GM12801 (cell line): Measurements from ENCODE around the gene BTN1A1.

Experiments used
- TF ChIP-seq, protein P1 (sequence below): IDR thresholded peaks from one replicate; pipeline ENCODE4 v1.5.1; 2011; ENCODE audit warnings: control low read depth; ENCODE audit not compliant: insufficient read length; ENCODE audit errors: extremely low read depth

BTN1A1 gene

GRCh38 chr6:26538572-26538902 is 38.4 kb downstream of the BTN1A1 start:
- TF ChIP-seq, protein P1, sequence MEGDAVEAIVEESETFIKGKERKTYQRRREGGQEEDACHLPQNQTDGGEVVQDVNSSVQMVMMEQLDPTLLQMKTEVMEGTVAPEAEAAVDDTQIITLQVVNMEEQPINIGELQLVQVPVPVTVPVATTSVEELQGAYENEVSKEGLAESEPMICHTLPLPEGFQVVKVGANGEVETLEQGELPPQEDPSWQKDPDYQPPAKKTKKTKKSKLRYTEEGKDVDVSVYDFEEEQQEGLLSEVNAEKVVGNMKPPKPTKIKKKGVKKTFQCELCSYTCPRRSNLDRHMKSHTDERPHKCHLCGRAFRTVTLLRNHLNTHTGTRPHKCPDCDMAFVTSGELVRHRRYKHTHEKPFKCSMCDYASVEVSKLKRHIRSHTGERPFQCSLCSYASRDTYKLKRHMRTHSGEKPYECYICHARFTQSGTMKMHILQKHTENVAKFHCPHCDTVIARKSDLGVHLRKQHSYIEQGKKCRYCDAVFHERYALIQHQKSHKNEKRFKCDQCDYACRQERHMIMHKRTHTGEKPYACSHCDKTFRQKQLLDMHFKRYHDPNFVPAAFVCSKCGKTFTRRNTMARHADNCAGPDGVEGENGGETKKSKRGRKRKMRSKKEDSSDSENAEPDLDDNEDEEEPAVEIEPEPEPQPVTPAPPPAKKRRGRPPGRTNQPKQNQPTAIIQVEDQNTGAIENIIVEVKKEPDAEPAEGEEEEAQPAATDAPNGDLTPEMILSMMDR = no peak

DNA sequence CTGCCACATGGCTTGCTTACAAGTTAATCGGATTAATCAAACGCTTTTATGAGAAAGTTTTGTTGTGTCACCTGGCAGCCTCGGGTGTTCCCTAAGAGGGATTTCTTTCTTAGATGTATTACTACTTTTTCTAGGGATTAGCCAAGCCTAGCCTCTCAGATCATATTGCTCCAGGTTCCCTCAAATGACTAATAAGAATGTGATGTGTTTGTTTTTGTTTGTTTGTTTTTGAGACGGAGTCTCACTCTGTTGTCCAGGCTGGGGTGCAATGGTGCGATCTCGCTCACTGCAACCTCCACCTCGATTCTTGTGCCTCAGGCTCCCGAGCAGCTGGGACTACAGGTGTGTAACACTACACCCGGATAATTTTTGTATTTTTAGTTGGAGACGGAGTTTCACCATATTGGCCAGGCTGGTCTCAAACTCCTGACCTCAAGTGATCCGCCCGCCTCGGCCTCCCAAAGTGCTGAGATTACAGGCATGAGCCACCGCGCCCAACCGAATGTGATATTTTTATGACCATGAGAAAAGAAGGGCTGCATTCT is 39.0 kb downstream of the BTN1A1 start:
- TF ChIP-seq, protein P1 = no peak

DNA sequence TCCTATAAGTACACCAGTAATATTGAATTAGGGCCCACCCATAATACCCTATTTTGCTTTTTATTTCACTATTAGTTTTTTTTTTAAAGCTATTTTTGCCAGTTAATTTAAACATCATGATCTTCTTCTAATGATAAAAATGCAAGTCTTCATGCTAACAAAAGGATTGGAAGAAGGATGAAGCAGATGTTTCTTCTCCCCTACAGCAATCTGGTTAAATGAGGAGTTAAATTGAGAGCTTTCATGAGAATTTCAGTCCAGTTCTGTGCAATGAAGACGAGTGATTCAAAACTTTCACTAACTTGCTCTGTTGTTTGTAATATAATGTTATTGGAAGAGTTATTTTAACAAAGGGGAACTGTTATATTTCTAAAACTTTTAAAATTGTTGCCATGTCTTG is 41.5 kb downstream of the BTN1A1 start:
- TF ChIP-seq, protein P1 = no peak

DNA sequence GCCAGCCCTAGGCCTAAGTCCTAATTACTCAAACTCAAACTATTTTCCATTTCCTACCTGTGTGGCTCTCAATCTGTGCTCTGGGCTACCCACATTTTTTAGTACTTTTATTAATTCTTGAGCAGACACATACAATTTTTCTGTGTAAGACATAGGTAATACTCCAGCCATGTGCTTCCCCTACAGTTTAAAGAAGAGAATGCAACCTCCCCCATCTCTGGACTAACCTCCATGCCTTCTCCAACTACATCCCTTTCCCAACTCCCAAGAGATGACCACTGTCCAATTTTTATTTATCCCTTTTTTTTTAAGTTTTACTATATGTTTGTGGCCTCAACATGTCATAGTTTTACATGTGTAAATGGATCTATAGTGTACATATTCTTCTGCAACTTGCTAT is 43.9 kb downstream of the BTN1A1 start:
- TF ChIP-seq, protein P1 = no peak

GRCh38 chr6:26544473-26544872 is 44.4 kb downstream of the BTN1A1 start:
- TF ChIP-seq, protein P1 = no peak

DNA sequence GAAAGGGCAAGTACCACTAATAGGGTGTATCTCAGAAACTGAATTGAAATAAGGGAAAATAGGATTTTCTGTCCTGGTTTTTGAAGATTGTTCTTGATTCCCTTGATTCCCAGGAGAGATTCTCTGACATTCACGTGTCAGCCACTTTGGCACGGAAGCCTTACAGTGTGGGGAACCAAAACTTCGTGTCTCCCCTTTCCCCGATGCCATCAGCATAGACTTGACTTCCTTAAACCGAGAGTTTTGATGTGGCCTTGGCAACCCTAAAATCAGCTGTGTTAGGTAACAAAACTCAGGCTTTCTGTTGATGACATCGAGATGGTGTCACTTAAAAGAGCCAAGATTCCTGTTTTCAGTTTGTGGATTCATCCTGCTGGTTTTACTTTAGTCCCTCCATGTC is 45.5 kb downstream of the BTN1A1 start:
- TF ChIP-seq, protein P1 = no peak

DNA sequence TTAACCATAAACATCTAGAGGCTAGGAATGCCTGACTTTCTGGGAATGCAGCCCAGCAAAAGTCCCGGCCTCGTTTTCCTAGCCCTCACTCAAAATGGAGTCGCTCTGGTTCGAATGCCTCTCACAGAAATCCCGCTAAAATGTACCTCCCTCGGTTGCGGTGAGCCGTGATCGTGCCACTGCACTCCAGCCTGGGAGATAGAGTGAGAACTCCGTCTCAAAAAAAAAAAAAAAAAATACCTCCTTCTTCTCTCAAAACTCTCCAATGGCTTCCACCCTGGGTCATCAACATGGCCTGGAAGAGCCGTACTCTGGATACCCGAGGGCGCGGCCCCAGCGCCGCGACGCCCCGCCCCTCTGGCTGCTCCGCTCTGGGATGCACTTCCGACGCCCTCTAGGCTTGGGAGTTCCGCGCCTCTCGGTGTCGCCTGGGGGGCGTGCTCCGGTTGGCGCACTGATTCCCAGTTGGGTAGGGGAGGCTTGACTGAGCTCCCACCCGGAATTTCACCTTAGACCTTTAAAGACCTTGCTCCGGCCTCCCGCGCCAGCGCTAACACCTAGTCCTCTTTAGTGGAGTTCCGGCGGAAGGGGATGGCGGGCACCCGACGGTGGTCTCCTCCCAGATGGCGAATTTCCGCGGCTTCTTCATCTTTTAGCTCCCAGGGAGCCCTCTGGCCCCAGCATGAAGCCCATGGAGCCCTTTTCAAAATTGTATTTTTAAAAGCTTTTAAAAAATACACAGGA is 50.3 kb downstream of the BTN1A1 start:
- TF ChIP-seq, protein P1 = no peak
